ENCODE data around the gene ALKAL2. TPM values are rescaled to one million over a fixed set of nuclear protein-coding genes. Genes with fewer than 3 reads are reported as not detected.

Gene ALKAL2
- polyA plus RNA-seq, 1 donor from 2014 or later = not detected

- Histone ChIP-seq H3K79me2 (replicated peaks; ENCODE audit: insufficient read depth, low read length) (no peaks in the 10 kb centered on the region), H3K9me2 (ENCODE audit: insufficient read depth, low read length) (no peaks in the 10 kb centered on the region), H3K4me3 (ENCODE audit: low read length) (no peak overlapping the region), H2AFZ (ENCODE audit: low read depth, low read length) (no peak overlapping the region), H3F3A (ENCODE audit: insufficient read depth, low read length, poor library complexity, severe bottlenecking) (no peaks in the 10 kb centered on the region), H3K4me2 (ENCODE audit: low read length) (no peak overlapping the region), H4K20me1 (ENCODE audit: insufficient read depth) (no peaks in the 10 kb centered on the region), H3K27ac (ENCODE audit: low read length) (no peak overlapping the region), H3K27me3 (ENCODE audit: insufficient read depth, low read depth, low read length) (no peaks in the 10 kb centered on the region), H3K9ac (ENCODE audit: low read length) (no peak overlapping the region), H3K9me3 (ENCODE audit: low read length) (no peaks in the 10 kb centered on the region), H3K36me3 (ENCODE audit: insufficient read depth, low read length) (peaks cover 6% of the 10 kb centered on the region)
- no peak for TF ChIP-seq TAF1 (IDR thresholded peaks at IDR 0.05; ENCODE audit: low read depth)
- no peak for TF ChIP-seq MXI1 (conservative IDR thresholded peaks at IDR 0.05; ENCODE audit: poor library complexity, severe bottlenecking)
- no peak for TF ChIP-seq EZH2 (IDR thresholded peaks at IDR 0.05; ENCODE audit: borderline replicate concordance, insufficient read depth, low read length, poor library complexity, severe bottlenecking)
- no peak for TF ChIP-seq RAD21 (conservative IDR thresholded peaks at IDR 0.05)
- no peak for TF ChIP-seq CTCF (IDR thresholded peaks at IDR 0.05; ENCODE audit: poor library complexity, severe bottlenecking)
- no peak for TF ChIP-seq SMC3 (conservative IDR thresholded peaks at IDR 0.05; ENCODE audit: poor library complexity)
- no peak for TF ChIP-seq EP300 (conservative IDR thresholded peaks at IDR 0.05; ENCODE audit: poor library complexity, severe bottlenecking)
- no peak for TF ChIP-seq REST (IDR thresholded peaks at IDR 0.05; ENCODE audit: borderline replicate concordance)
- TF ChIP-seq POLR2AphosphoS5 (IDR thresholded peaks at IDR 0.05) = no peak
These were observed 35.8 kb downstream of the ALKAL2 start for GRCh38 chr2:252001-252602.

- H3K27me3 ChIP-seq (ENCODE audit: insufficient read depth, low read depth, low read length) = no peaks in the 10 kb centered on the region
- H3K9me3 ChIP-seq (ENCODE audit: low read length) = no peaks in the 10 kb centered on the region
- no peak overlapping the region for H3K9ac ChIP-seq (ENCODE audit: low read length)
- H4K20me1 ChIP-seq (ENCODE audit: insufficient read depth) = no peaks in the 10 kb centered on the region
- no peaks in the 10 kb centered on the region for H3F3A ChIP-seq (ENCODE audit: insufficient read depth, low read length, poor library complexity, severe bottlenecking)
- no peak overlapping the region for H2AFZ ChIP-seq (ENCODE audit: low read depth, low read length)
- no peak overlapping the region for H3K4me2 ChIP-seq (ENCODE audit: low read length)
- no peak overlapping the region for H3K27ac ChIP-seq (ENCODE audit: low read length)
- H3K79me2 ChIP-seq (replicated peaks; ENCODE audit: insufficient read depth, low read length) = no peaks in the 10 kb centered on the region
- H3K36me3 ChIP-seq (ENCODE audit: insufficient read depth, low read length) = peaks cover 6% of the 10 kb centered on the region
- no peak for TF ChIP-seq EZH2 (IDR thresholded peaks at IDR 0.05; ENCODE audit: borderline replicate concordance, insufficient read depth, low read length, poor library complexity, severe bottlenecking)
- no peak for TF ChIP-seq RAD21 (conservative IDR thresholded peaks at IDR 0.05)
- TF ChIP-seq EP300 (conservative IDR thresholded peaks at IDR 0.05; ENCODE audit: poor library complexity, severe bottlenecking) = no peak
- TF ChIP-seq CTCF (IDR thresholded peaks at IDR 0.05; ENCODE audit: poor library complexity, severe bottlenecking) = no peak
- no peak for TF ChIP-seq TAF1 (IDR thresholded peaks at IDR 0.05; ENCODE audit: low read depth)
- no peak for TF ChIP-seq REST (IDR thresholded peaks at IDR 0.05; ENCODE audit: borderline replicate concordance)
- no peak for TF ChIP-seq MXI1 (conservative IDR thresholded peaks at IDR 0.05; ENCODE audit: poor library complexity, severe bottlenecking)
- TF ChIP-seq SMC3 (conservative IDR thresholded peaks at IDR 0.05; ENCODE audit: poor library complexity) = no peak
- no peak for TF ChIP-seq POLR2AphosphoS5 (IDR thresholded peaks at IDR 0.05)
- H3K4me3 ChIP-seq (ENCODE audit: low read length) = no peak overlapping the region
- H3K9me2 ChIP-seq (ENCODE audit: insufficient read depth, low read length) = no peaks in the 10 kb centered on the region
These were observed 38.3 kb downstream of the ALKAL2 start for GRCh38 chr2:249538-250042.
